ENCODE measurements around the gene PRM1.
"Not testable (repeated sequence)": the region's sequence is repeated elsewhere in the genome, so short reads cannot be mapped to it uniquely, and the experiment has no call there.

Gene PRM1

DNA sequence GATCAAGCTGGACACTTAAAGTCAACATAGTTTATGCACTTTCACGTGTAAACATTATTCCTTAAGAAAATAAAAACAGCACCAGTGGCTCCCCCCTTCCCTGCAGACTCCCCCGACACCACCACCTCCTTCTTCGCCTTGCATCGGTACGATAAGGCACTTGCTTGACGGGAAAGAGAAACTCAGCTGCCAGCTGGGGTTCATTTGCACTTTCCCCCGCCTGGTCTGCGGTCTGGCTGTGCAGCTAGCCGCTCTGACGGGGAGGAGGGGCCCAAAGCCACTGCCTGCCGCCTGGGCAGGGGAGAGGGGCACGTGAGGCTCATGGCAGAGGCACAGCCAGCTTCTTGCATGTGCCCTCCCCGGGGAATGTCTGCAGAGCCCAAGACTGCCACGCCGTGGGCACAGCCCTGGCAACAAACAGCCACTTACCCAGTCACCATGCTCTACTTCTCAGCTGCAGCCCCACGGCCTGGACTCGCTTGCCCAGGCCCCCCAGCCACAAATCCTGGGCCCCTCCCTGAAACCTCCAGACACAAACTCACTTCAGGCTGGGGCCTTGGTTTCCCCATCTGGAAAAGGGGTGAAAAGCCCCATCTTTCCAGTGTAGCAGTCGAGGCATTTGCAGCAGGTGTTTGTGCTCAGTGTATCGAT is 16.5 kb upstream of the PRM1 start:
- DNase-seq (ENCODE audit: low spot score) = peak; percentile 79

DNA sequence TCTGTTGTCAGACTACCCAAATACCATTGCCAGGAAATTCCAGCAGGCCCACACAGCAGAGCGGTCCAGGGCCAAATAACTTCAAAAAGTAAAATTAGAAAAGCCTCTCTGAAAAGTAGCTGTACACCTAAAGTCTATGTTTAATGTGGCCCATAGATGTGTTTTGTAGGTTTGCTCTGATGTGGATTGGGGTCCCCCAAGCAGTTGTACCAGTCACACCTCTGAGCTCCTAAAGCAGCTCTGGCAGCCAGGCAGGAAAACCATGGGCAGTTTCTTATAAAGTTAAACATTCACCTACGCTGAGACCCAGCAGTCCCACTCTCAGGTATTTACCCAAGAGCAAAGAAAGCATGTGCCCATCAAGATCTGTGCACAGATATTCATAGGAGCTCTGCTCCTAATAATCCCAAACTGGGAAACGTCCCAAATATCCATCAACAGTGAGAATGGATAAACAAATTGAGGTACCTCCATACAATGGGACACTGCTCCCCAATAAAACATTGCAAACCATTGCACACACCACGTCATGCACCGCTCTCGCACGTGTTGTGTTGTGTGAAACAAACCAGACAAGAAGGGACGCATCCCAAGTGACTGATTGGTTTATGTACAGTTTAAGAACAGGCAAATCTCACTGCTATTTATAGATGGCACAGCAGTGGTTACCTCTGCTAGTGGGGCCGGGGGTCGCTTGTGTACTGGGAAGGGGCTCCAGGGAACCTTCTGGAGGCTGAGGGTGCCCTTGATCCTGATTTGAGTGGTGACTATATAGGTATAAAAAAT is 15.8 kb upstream of the PRM1 start:
- no peak for DNase-seq (ENCODE audit: low spot score)

DNA sequence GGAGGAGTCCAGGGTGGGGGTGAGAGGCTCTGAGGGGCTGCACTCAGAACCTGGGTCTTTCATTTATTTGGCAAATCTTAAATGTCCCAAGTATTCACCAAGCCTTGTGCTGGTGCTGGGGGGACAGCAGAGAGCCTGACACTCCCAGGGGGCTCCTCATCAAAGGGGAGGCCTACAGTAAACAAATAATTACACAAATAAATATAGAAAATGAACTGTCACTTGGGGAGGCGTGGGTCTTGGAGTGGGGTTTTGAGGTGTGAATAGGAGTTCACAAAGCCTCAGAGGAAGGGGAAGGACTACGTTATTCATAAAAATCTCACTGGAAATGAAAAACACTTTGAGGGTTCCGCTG is 15.2 kb upstream of the PRM1 start:
- no peak for DNase-seq (ENCODE audit: low spot score)

DNA sequence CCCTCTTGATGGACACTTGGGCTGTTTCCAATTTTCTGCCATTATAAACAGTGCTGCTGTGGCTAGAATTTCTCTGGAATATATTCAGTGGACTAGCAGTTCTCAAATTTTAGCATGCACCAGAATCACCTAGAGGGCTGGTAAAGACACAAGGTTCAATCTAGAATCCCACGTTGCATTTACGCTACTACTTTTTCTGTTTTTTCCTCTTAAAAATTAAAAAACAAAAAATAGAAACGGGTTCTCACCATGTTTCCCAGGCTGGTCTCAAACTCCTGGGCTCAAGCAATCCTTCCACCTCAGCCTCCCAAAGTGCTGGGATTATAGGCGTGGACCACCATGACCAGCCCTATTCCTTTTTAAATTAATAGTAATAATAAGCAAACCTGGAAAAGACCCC is 14.5 kb upstream of the PRM1 start:
- no peak for DNase-seq (ENCODE audit: low spot score)

DNA sequence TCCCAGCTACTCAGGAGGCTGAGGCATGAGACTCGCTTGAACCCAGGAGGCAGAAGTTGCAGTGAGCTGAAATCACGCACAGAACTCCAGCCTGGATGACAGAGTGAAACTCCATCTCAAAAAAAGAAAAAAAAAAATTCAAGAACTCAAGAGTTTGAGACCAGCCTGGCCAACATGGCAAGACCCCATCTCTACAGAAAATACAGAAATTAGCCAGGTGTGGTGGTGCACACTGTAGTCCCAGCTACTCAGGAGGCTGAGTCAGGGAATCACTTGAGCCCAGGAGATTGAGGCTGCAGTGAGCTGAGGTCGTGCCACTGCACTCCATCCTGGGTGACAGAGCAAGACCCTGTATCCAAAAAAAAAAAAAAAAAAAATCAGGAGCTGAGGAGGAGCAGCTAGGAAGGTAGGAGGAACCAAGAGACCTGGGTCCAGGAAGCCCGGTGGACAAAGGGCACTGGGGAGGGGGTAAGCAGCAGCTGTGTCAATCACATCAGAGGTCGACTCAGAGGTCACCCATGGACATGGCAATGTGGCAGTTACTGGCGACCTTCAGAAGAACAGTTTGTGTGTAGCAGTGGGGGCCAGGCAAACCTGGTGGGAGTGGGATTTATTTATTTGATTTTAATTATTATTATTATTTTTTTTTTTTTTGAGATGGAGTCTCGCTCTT is 11.1 kb upstream of the PRM1 start:
- DNase-seq (ENCODE audit: low spot score) = no peak

DNA sequence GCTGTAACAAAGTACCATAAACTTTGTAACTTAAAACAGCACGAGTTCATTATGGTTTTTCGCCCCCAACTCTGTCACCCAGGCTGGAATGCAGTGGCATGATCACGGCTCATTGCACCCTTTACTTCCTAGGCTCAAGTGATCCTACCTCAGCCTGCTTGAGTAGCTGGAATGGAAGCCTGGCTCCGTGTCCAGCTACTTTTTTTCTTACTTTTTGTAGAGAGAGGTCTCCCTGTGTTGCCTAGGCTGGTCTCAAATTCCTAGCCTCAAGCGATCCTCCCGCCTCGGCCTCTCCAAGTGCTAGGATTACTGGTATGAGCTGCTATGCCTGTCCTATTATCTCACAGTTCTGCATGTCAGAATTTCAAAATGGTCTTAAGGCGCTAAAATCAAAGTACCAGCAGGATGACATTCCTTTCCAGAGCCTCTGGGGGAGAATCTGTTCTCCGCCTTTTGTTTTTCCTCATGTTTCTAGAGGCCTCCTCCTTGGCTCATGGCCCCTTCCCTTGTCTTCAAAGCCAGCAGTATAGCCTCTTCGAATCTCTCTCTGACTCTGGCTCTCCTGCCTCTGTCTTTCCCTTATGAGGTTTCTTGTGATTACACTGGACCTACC is 10.1 kb upstream of the PRM1 start:
- no peak for DNase-seq (ENCODE audit: low spot score)

DNA sequence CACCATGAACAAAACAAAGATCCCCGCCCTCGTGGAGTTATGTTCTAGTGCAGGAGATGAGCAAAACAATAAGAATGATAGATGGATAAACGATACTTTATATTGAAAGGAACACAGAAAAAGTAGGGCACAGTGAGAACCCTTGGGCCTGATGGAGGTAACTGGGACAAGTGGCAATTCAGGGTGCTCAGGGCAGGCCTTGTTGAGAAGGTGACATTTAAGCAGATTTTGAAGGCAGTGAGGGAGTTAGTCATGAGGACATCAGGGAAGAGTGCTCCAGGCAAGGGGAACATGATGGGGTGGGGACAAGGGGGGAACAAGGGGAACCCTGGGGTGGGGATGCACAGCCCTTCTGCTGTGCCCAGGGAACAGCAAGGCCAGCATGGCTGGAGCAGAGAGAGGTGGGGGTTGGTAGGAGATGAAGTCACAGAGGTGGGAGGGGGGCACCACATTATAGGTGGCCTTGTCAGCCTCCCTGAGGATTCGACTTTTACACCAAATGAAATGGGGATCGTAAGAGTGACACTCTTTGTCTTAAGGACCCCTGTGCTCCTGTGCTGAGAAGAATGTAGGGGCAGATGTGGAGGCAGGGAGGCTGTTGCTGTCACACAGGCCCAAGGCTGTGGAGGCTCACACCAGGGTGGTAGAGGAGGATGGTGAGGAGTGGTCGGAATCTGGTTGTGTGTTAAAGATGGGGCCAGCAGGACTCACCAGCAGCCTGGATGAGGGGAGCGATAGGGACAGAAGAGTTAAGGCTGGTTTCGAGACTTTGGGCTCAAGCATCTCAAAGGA is 9.2 kb upstream of the PRM1 start:
- no peak for DNase-seq (ENCODE audit: low spot score)

DNA sequence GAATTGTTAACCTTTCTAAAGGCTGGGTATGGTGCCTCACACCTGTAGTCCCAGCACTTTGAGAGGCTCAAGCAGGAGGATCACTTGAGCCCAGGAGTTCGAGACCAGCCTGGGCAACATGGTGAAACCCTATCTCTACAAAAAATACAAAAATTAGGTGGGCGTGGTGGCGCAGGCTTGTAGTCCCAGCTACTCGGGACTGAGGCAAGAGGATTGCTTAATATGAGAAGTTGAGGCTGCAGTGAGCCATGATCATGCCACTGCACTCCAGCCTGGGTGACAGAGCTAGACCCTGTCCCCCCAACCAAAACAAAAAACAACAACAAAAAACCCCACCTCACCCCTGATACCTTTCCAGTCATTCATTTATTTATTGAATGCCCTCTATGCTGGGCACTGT is 8.6 kb upstream of the PRM1 start:
- not testable (repeated sequence) for DNase-seq (ENCODE audit: low spot score)

DNA sequence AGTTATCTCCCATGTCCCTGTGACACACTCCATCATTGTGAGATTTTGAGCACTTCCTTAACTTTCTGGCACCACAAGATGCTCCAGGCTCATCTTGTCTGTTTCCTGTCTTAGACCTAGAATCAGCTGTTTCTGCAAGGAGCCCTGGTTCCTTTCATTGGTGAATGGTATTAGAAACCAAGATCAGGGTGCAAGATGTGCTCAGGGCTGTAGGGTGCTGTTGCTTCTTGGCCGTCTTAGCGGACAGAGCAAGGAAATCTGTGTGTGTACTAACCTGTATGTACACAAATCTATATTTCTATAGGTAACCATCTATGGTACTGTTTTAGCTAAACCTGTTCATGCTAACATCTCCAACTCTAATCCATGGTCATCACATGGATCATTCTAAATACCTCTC is 8.1 kb upstream of the PRM1 start:
- DNase-seq (ENCODE audit: low spot score) = no peak

DNA sequence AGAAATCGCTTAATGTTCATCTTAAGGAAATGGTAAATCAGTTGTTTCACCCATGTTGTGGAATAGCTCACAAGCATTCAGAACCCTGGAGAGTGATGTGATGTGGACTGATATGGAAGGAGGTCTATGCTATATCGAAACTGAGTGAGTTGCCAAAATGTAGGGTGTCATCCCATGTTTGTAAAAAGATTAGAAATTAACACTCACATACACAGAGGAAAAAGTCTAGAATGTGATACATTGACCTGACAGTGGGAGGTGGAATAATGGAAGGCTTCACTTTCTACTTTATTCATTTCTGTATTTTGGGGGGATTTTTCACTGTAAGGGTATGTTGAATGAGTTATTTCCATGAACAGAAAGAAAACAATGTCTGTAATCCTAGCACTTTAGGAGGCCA is 4.7 kb upstream of the PRM1 start:
- DNase-seq (ENCODE audit: low spot score) = no peak

DNA sequence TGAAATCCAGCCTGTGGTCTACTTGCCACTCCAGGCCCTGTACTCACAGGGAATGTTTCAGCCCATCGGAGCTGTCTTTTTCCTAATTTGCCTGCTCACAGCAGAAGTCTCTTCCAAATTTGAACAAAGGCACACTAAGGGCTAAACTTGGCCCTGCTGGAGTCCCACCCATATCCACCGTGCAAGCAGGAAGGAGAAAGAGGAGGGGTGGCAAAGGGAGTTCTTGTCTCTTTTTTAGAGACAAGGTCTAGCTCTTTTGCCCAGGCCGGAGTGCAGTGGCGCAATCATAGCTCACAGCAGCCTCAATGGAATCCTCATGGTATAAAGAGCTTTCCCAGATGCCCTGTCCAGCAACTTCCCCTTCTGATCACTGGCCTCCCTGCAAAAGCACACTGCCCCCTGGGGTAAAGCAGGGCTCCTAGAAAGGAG is 2.7 kb upstream of the PRM1 start:
- DNase-seq (ENCODE audit: low spot score) = no peak

DNA sequence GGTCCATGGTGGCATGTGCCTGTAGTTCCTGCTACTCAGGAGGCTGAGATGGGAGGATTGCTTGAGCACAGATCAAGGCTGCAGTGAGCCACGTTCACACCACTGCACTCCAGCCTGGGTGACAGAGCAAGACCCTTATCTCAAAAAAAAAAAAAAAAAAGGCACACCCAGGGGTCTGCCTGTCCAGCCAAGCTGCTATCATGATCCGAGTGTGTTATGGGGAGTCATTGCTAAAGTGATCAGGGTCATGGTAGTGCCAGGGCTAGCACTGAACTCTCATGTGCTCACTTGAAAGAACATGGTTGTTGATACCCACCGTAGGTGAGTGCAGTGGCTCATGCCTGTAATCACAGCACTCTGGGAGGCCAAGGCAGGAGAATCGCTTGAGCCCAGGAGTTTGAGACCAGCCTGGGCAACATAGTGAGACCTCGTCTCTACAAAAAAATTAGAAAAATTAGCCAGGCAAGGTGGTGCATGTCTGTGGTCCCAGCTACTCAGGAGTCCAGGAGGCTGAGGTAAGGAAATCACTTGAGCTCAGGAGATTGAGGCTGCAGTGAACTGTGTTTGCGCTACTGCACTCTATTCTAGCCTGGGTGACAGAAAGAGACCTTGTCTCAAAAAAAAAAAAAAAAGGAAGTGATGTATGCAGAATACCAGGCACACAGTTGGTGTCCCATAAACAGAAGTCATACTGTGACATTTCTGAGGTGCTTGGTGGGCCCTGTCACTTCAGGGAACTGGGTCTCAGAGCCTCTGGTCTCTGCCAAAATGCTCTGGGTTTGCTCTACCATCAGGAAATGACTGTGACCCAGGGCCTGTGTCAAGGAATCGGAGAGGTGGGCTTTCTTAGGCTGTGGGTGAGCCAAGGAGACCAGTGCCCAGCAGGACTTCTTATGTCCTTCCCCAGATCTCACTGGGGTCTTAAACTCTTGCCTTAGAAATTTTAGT is 2.2 kb downstream of the PRM1 start:
- DNase-seq (ENCODE audit: low spot score) = no peak

DNA sequence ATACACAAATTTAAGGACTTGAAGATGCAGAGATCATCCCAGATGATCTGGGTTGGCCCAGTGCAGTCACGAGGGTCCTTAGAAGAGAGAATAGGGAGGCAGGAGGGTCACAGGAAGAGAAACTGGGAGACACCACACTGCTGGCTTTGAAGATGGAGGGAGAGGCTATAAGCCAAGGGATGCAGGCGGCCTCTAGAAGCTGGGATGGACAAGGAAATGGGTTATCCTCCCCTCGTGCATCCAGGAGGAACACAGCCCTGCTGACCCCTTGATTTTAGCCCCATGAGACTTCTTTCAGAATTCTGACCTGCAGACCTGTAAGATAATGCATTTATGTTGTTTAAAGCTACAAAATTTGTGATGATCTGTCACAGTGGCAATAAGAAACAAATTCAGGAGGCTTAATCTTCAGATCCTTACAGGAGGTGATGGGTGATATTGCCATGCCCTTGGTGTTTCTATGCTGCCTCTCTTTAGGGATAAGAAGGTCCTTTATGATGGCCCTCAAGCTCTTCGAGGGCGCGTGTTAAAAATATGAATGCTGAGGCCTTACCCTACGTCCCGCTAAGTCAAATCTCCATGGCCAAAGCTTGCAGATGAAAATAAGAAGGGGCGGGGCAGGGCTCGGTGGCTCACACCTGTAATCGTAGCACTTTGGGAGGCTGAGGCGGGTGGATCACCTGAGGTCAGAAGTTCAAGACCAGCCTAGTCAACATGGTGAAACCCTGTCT is 3.4 kb downstream of the PRM1 start:
- no peak for DNase-seq (ENCODE audit: low spot score)

DNA sequence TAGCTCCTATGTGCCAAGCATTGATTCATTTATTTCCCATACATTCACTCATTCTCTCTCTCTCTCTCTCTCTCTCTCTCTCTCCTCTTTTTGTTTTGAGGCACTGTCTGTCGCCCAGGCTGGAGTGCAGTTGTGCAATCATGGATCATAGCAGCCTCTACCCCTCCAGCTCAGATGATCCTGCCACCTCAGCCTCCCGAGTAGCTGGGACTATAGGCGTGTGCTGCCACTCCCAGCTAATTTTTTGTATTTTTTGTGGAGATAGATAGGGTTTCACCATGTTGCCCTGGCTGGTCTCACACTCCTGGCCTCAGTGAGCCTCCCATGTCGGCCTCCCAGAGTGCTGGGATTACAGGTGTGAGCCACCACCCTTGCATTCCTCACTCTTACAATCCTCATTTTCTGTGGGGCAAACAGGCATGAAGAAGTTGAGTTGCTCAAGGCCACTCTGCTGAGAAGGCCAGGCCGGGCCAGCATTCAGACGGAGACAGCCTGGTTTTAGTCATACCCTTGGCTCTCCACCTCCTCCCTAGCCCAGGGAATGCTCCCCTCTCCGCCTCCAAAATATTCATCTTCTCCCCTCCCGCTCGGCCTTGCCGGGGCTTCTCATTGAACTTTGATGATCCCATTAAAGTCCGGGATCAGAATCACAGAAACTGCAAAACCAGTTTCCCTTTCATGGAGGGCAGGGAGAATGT is 4.1 kb downstream of the PRM1 start:
- no peak for DNase-seq (ENCODE audit: low spot score)

DNA sequence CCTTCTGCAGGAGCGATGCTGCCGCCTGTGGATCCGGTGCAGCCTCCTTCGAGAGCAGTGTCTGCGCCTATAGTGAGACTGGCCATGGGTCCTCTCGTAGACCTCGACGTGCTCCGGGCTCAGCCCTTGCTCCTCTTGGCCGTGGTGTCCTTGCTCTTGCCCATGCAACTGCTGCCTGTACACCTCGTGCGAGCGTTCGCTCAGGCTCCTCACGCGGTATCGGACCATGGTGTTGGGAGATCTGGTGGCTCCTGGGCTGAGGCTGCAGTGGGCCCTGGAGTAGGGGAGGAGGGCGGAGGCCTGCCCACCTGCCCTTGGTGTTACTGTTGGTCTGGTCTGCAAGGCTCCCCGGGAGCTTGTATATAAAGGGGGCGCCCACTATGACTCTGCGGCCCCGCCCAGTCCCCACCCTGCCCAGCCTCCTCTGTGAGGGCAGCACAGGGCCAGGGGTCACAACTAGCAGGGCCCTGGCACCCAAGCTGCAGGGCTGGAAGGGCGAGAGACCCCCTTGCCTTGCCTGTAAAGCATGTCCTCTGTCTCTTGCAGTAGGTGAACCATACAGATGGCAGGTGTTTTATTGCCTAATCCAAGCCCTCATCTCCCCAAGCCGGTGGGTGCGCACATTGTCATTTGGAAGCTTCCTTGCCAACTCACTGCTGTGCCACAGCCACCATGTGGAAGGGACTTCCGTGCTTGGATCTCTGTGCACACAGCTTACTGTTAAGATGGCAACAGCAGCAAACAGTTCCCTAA is 4.8 kb downstream of the PRM1 start, which contains the start of gene PRM2:
TSS of gene PRM2 (minus strand) at position 338 of the 753 bp plus-strand sequence. CDS start at position 228, 110 bp downstream.
- DNase-seq (ENCODE audit: low spot score) = no peak

DNA sequence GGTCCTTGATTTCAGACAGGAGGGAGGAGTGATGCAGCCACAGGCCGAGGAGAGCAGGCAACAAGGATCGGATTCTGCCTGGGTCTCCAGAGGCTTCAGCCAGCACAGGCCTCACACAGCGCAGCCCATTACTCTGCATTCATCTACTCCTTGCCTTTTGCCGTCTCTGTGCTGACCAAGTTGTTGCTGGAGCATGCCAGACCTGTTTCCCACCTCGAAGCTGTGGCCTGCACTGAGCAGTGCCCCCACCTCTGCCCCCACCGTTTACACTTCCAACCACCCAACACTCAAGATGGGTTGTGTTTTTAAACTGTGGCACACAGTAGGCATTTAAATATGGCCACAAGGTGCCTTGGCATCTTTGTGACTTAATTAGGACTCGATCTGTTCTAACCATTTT is 6.2 kb downstream of the PRM1 start:
- DNase-seq (ENCODE audit: low spot score) = no peak

DNA sequence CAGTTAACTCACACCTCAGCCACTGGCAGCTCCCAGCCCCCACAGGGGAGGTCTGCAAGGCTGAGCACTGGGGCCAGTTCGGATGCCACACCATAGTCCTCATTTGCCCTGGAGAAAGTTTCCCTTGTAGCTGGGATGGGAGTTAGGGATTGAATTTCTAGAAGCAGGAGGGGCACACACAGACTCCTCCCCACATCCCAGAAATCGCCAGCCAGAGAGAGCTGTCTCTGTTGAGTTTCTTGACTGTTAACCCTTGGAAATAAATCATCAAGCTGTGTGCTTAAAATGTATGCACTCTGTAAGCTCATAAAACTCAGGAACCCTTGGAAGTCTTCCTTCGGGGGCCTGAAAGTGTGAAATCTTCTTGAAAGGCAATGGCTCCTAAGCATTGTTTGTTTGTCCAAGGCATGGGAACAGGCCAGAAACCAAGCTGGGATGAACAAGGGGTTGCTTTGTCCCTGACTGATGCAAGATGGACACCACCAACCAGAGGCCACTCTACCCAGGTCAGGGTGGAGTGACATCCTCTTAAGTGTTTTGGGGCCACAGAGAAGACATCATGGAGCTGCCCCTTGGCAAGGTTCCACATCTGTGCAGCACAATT is 7.3 kb downstream of the PRM1 start:
- no peak for DNase-seq (ENCODE audit: low spot score)

Data from AG20443 (cell line).